H9 (cell line): ENCODE data around the gene DDX46. TPM values are rescaled to one million over a fixed set of nuclear protein-coding genes. Genes with fewer than 3 reads are reported as not detected.

Source experiments
- DNase-seq: peaks from one replicate; pipeline ENCODE4 v3.0.0-alpha.2; 2017
- H2AFZ ChIP-seq: one replicate; pipeline ENCODE4 v1.6.1; 2013; ENCODE audit warnings: mild to moderate bottlenecking, low read length, control low read depth, moderate library complexity
- H2AK5ac ChIP-seq: 2 replicates; pipeline ENCODE4 v1.6.1; 2013; ENCODE audit warnings: low read length, control low read depth, mixed read lengths; ENCODE audit not compliant: insufficient read length
- H2BK120ac ChIP-seq: one replicate; pipeline ENCODE4 v1.6.1; 2013; ENCODE audit warnings: low read depth, mild to moderate bottlenecking, low read length, control low read depth, inconsistent platforms; ENCODE audit not compliant: poor library complexity, severe bottlenecking
- H2BK12ac ChIP-seq: 2 replicates; pipeline ENCODE4 v1.6.1; 2013; ENCODE audit warnings: low read length, control low read depth, mixed read lengths, low read depth; ENCODE audit not compliant: insufficient read length
- H2BK15ac ChIP-seq: 2 replicates; pipeline ENCODE4 v1.6.1; 2013; ENCODE audit warnings: low read depth, low read length, control low read depth
- H2BK20ac ChIP-seq: one replicate; pipeline ENCODE4 v1.6.1; 2013; ENCODE audit warnings: low read depth, mild to moderate bottlenecking, low read length, control low read depth, inconsistent platforms; ENCODE audit not compliant: poor library complexity, severe bottlenecking
- H2BK5ac ChIP-seq: 2 replicates; pipeline ENCODE4 v1.6.1; 2013; ENCODE audit warnings: low read length, control low read depth, mixed read lengths; ENCODE audit not compliant: insufficient read length
- H3K14ac ChIP-seq: 2 replicates; pipeline ENCODE4 v1.6.1; 2013; ENCODE audit warnings: low read length, control low read depth; ENCODE audit not compliant: insufficient read depth
- H3K18ac ChIP-seq: 2 replicates; pipeline ENCODE4 v1.6.1; 2013; ENCODE audit warnings: low read depth, mild to moderate bottlenecking, mixed read lengths, low read length, control low read depth; ENCODE audit not compliant: insufficient read length
- H3K23ac ChIP-seq: 2 replicates; pipeline ENCODE4 v1.6.1; 2013; ENCODE audit warnings: low read length, control low read depth, mixed read lengths, low read depth; ENCODE audit not compliant: insufficient read length
- H3K23me2 ChIP-seq: 2 replicates; pipeline ENCODE4 v1.6.1; 2013; ENCODE audit warnings: low read depth, mild to moderate bottlenecking, mixed read lengths, low read length, control low read depth; ENCODE audit not compliant: insufficient read length, poor library complexity, severe bottlenecking
- H3K27ac ChIP-seq: 2 replicates; pipeline ENCODE4 v1.5.1; 2013; ENCODE audit warnings: low read length, control low read depth, mixed read lengths, low read depth; ENCODE audit not compliant: insufficient read length
- H3K27me3 ChIP-seq: 2 replicates; pipeline ENCODE4 v1.6.1; 2013; ENCODE audit warnings: low read length, control low read depth, inconsistent platforms; ENCODE audit not compliant: insufficient read depth
- H3K4ac ChIP-seq: 2 replicates; pipeline ENCODE4 v1.6.1; 2013; ENCODE audit warnings: low read depth, mild to moderate bottlenecking, control low read depth, inconsistent platforms, low read length, moderate library complexity
- H3K4me1 ChIP-seq: 2 replicates; pipeline ENCODE4 v1.6.1; 2013; ENCODE audit warnings: low read length, control low read depth, inconsistent platforms; ENCODE audit not compliant: insufficient read depth
- H3K4me2 ChIP-seq: 2 replicates; pipeline ENCODE4 v1.6.1; 2013; ENCODE audit warnings: low read length, control low read depth, mixed read lengths; ENCODE audit not compliant: insufficient read length, insufficient read depth
- H3K56ac ChIP-seq: 2 replicates; pipeline ENCODE4 v1.6.1; 2013; ENCODE audit warnings: low read depth, mild to moderate bottlenecking, mixed read lengths, low read length, control low read depth; ENCODE audit not compliant: insufficient read length
- H3K79me1 ChIP-seq: 2 replicates; pipeline ENCODE4 v1.6.1; 2013; ENCODE audit warnings: low read depth, mild to moderate bottlenecking, moderate library complexity, low read length, control low read depth, inconsistent platforms; ENCODE audit not compliant: insufficient read depth, poor library complexity, severe bottlenecking
- H3K79me2 ChIP-seq: 2 replicates; pipeline ENCODE4 v1.6.1; 2013; ENCODE audit warnings: low read length, control low read depth, inconsistent platforms; ENCODE audit not compliant: insufficient read depth
- H3K9ac ChIP-seq: 2 replicates; pipeline ENCODE4 v1.6.1; 2013; ENCODE audit warnings: low read length, control low read depth, mixed read lengths; ENCODE audit not compliant: insufficient read length; ENCODE audit errors: extremely low read depth
- H3K9me3 ChIP-seq: one replicate; pipeline ENCODE4 v1.6.1; 2013; ENCODE audit warnings: low read depth, low read length, inconsistent platforms; ENCODE audit not compliant: control insufficient read depth
- H3T11ph ChIP-seq: one replicate; pipeline ENCODE4 v1.6.1; 2013; ENCODE audit warnings: mild to moderate bottlenecking, low read length, control low read depth, inconsistent platforms
- H4K20me1 ChIP-seq: one replicate; pipeline ENCODE4 v1.6.1; 2013; ENCODE audit not compliant: control insufficient read depth, insufficient read length, insufficient read depth
- H4K5ac ChIP-seq: 2 replicates; pipeline ENCODE4 v1.6.1; 2013; ENCODE audit warnings: low read depth, mild to moderate bottlenecking, mixed read lengths, low read length, control low read depth; ENCODE audit not compliant: insufficient read length
- H4K8ac ChIP-seq: replicated peaks from 2 replicates; pipeline ENCODE4 v1.6.1; 2013; ENCODE audit warnings: low read length, control low read depth, mixed read lengths, low read depth; ENCODE audit not compliant: insufficient read length
- H4K91ac ChIP-seq: 2 replicates; pipeline ENCODE4 v1.6.1; 2013; ENCODE audit warnings: low read depth, mild to moderate bottlenecking, moderate library complexity, mixed read lengths, low read length, control low read depth; ENCODE audit not compliant: insufficient read length
- H3K27ac Mint-ChIP-seq, 3 experiments: 2 replicates in 2 of 3; 3 replicates in 1 of 3; pipeline ENCODE4 v1.8.0; 2020 to 2021; ENCODE audit warnings: mixed read lengths in 3 of 3, mild to moderate bottlenecking in 1 of 3, moderate library complexity in 1 of 3
- H3K27me3 Mint-ChIP-seq: 2 replicates; pipeline ENCODE4 v1.8.0; 2021; ENCODE audit warnings: low read depth, mild to moderate bottlenecking, moderate library complexity, mixed read lengths
- H3K36me3 Mint-ChIP-seq, 3 experiments: 2 replicates in 2 of 3; 3 replicates in 1 of 3; pipeline ENCODE4 v1.8.0; 2020 to 2021; ENCODE audit warnings: low read depth in 3 of 3, mixed read lengths in 3 of 3; ENCODE audit not compliant: insufficient read depth in 1 of 3
- H3K4me1 Mint-ChIP-seq, 2 experiments: 2 replicates each; pipeline ENCODE4 v1.8.0; 2020; ENCODE audit warnings: mixed read lengths in 2 of 2
- H3K4me3 Mint-ChIP-seq, 2 experiments: 2 replicates in 1 of 2; 3 replicates in 1 of 2; pipeline ENCODE4 v1.8.0; 2020 to 2021; ENCODE audit warnings: mild to moderate bottlenecking in 2 of 2, mixed read lengths in 2 of 2, moderate library complexity in 1 of 2
- H3K9me3 Mint-ChIP-seq, 2 experiments: 2 replicates in 1 of 2; 3 replicates in 1 of 2; pipeline ENCODE4 v1.8.0; 2020; ENCODE audit warnings: mild to moderate bottlenecking in 2 of 2, mixed read lengths in 2 of 2, moderate library complexity in 1 of 2
- WGBS: extraction: QIAGEN DNeasy Blood & Tissue Kit; methylation state at CpG from one replicate; pipeline ENCODE4 v1.1.7; 2013; ENCODE audit warnings: missing lambda C conversion rate, low lambda C conversion rate, mixed read lengths; ENCODE audit not compliant: insufficient read length; ENCODE audit errors: extremely low coverage; 5-methylcytosine and 5-hydroxymethylcytosine counted together
- total RNA-seq: library from RNA; stranded (reverse); gene quantifications from 2 replicates; pipeline ENCODE4 v1.2.1, GENCODE V29; 2021
- TF ChIP-seq, protein P1 (sequence below): fragments of 200-600 bp; sonication (generic); conservative IDR thresholded peaks from 3 replicates; pipeline ENCODE4 v1.8.0; 2021; ENCODE audit warnings: antibody characterized with exemption, mild to moderate bottlenecking

DDX46 gene
- total RNA-seq, 1 experiment from 2014 or later, result 90.3 TPM

DNA sequence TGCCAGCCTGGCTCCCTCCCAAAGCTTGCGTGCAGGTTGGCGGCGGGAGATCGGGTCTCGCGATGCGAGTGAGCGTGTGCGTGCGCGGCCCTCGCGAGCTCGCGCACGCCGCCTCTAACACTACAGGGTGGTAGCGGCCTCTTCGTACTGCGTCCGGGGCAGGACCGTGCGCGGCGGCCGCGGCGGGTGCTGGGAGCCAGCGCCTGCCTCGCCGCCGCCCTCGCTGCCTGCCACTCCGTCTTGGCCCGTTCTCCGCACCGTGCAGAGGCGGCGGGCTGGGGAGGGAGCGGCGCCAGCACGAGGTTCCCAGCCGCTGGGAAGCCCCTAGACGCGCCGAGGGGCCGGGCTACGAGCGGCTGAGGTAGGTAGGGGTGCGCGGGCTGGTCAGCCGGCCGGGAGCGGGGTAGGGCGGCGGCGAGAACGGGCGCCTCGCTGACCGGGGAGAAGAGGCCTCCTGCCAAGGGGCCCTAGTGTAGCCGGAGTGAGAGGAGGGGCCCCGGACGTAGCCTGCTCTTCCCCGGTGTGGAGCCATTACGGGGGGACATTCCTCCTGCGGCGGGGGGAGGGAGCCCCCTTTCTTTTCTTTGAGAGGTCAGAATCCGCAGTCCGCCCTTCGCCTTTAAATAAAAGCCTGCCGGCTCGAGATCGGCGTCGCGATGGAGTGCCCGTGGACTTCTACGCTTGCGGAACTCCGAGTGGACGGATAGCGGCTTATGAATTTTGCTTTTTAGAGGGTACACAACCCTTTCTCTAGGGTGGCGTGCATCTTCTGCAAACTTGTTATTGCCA lies 87.5 kb downstream of the DDX46 start, which contains the start of gene C5orf24:
C5orf24 (plus strand) TSS at position 117 of the 789 bp plus-strand sequence. CDS start 8,933 bp downstream, outside the sequence.
- TF ChIP-seq, protein P1, sequence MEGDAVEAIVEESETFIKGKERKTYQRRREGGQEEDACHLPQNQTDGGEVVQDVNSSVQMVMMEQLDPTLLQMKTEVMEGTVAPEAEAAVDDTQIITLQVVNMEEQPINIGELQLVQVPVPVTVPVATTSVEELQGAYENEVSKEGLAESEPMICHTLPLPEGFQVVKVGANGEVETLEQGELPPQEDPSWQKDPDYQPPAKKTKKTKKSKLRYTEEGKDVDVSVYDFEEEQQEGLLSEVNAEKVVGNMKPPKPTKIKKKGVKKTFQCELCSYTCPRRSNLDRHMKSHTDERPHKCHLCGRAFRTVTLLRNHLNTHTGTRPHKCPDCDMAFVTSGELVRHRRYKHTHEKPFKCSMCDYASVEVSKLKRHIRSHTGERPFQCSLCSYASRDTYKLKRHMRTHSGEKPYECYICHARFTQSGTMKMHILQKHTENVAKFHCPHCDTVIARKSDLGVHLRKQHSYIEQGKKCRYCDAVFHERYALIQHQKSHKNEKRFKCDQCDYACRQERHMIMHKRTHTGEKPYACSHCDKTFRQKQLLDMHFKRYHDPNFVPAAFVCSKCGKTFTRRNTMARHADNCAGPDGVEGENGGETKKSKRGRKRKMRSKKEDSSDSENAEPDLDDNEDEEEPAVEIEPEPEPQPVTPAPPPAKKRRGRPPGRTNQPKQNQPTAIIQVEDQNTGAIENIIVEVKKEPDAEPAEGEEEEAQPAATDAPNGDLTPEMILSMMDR, result no peak
- Histone ChIP-seq H3K27ac (no peak within 1 kb of the TSS), H3K56ac (no peak within 1 kb of the TSS), H3K27me3 (no peaks in the 10 kb centered on the region), H2BK15ac (no peak within 1 kb of the TSS), H3K79me1 (no peaks in the 10 kb centered on the region), H3K9ac (peak within 1 kb of the TSS; percentile 80), H2BK12ac (no peak within 1 kb of the TSS), H3K9me3 (no peaks in the 10 kb centered on the region), H3K4me2 (peak within 1 kb of the TSS; percentile 87), H2BK5ac (no peak within 1 kb of the TSS), H2AFZ (peak within 1 kb of the TSS; percentile 7), H3K14ac (peak within 1 kb of the TSS; percentile 54), H4K8ac (no peak within 1 kb of the TSS), H3K4me1 (no peaks in the 10 kb centered on the region), H4K91ac (no peak within 1 kb of the TSS), H3T11ph (no peak within 1 kb of the TSS), H3K23ac (no peak within 1 kb of the TSS), H2BK120ac (no peak within 1 kb of the TSS), H3K18ac (peak within 1 kb of the TSS; percentile 44), H3K23me2 (no peaks in the 10 kb centered on the region), H4K5ac (no peak within 1 kb of the TSS), H2BK20ac (no peak within 1 kb of the TSS), H3K4ac (no peak within 1 kb of the TSS), H2AK5ac (no peak within 1 kb of the TSS), H4K20me1 (no peaks in the 10 kb centered on the region), H3K79me2 (no peaks in the 10 kb centered on the region)
- Mint-ChIP-seq H3K9me3 (no peaks in the 10 kb centered on the region), H3K36me3 (peaks cover 0 to 20% (median 8%) of the 10 kb centered on the region in 3 experiments; a peak in 3 of 7 replicates), H3K27me3 (no peaks in the 10 kb centered on the region), H3K4me3 (peak within 1 kb of the TSS; percentile 83 to 88), H3K4me1 (peaks cover 15 to 18% of the 10 kb centered on the region in 2 experiments), H3K27ac (peak within 1 kb of the TSS; percentile 63 to 96 (median 94))
- DNase-seq, result peak; percentile 85
- WGBS, result no CpG with 5 or more reads among the region's 84 CpGs
